DMS153 (cell line): ENCODE data around the gene PLCL2.

Source experiments
- DNase-seq: peaks from one replicate; lab custom pipeline; 2025; lab: John Stamatoyannopoulos, UW

The PLCL2 gene

GRCh38 chr3:16865335-16865734, 19.4 kb upstream of the PLCL2 start:
- no peak for DNase-seq

- no peak for DNase-seq
Observed at GRCh38 chr3:16866571-16866970, 18.2 kb upstream of the PLCL2 start.

- no peak for DNase-seq
Observed at GRCh38 chr3:16868513-16868912, 16.2 kb upstream of the PLCL2 start.

- no peak for DNase-seq
Observed at GRCh38 chr3:16869261-16870005, 15.3 kb upstream of the PLCL2 start.

- DNase-seq: no peak
Observed at GRCh38 chr3:16871915-16872842, 12.6 kb upstream of the PLCL2 start.

GRCh38 chr3:16873872-16874271, 10.9 kb upstream of the PLCL2 start:
- no peak for DNase-seq

GRCh38 chr3:16875876-16876550, 8.7 kb upstream of the PLCL2 start:
- no peak for DNase-seq

GRCh38 chr3:16877505-16877904, 7.2 kb upstream of the PLCL2 start:
- DNase-seq: peak; percentile 6

GRCh38 chr3:16877911-16878310, 6.8 kb upstream of the PLCL2 start:
- no peak for DNase-seq

- no peak for DNase-seq
Observed at GRCh38 chr3:16881896-16882630, 2.7 kb upstream of the PLCL2 start.

GRCh38 chr3:16883057-16883722, 1.6 kb upstream of the PLCL2 start:
- no peak for DNase-seq

- no peak for DNase-seq
Observed at GRCh38 chr3:16883723-16884083, 1.1 kb upstream of the PLCL2 start.

- no peak for DNase-seq
Observed at GRCh38 chr3:16884084-16884747, 539 bp upstream of the PLCL2 start.

- no peak for DNase-seq
Observed at GRCh38 chr3:16885593-16886302, 993 bp downstream of the PLCL2 start.

GRCh38 chr3:16886303-16886683, 1.5 kb downstream of the PLCL2 start:
- DNase-seq: no peak

- no peak for DNase-seq
Observed at GRCh38 chr3:16887130-16887529, 2.4 kb downstream of the PLCL2 start.

- DNase-seq: no peak
Observed at GRCh38 chr3:16888356-16888755, 3.6 kb downstream of the PLCL2 start.

- DNase-seq: no peak
Observed at GRCh38 chr3:16888785-16889607, 4.2 kb downstream of the PLCL2 start.

GRCh38 chr3:16890597-16891333, 6.0 kb downstream of the PLCL2 start:
- no peak for DNase-seq
